CD14-positive monocyte (primary cell): Measurements from ENCODE around the gene SMPDL3A. TPM values are rescaled to one million over a fixed set of nuclear protein-coding genes. Genes with fewer than 3 reads are reported as not detected.
A peak's percentile ranks its signal among the peaks of the same experiment; 100 is the strongest.

Source experiments
- DNase-seq, 3 donors: peaks; one replicate each; pipeline ENCODE4 v3.0.0-alpha.2; 2011 to 2022
- H2AFZ ChIP-seq: 2 replicates; pipeline ENCODE4 v1.6.0; 2012; ENCODE audit warnings: mild to moderate bottlenecking, low read depth, low read length, inconsistent platforms; ENCODE audit not compliant: insufficient read depth, poor library complexity, severe bottlenecking
- H3K27ac ChIP-seq, 2 donors: 1 replicate in 1 of 2; 2 replicates in 1 of 2; pipeline ENCODE4 v1.5.1; 2012 to 2013; ENCODE audit warnings: low read length in 2 of 2, control low read depth in 1 of 2, inconsistent platforms in 1 of 2, low read depth in 1 of 2, mild to moderate bottlenecking in 1 of 2
- H3K27me3 ChIP-seq, 2 donors: one replicate each; pipeline versions ENCODE4 v1.6.0 to v1.6.1; 2011 to 2013; ENCODE audit warnings: low read length in 2 of 2; ENCODE audit not compliant: control insufficient read depth in 2 of 2, insufficient read depth in 2 of 2
- H3K36me3 ChIP-seq, 2 donors: replicated peaks in 1 of 2; 1 replicate in 1 of 2; 2 replicates in 1 of 2; pipeline versions ENCODE4 v1.5.1 to v1.6.1; 2012 to 2013; ENCODE audit warnings: low read length in 2 of 2, control low read depth in 1 of 2, inconsistent platforms in 1 of 2, mild to moderate bottlenecking in 1 of 2; ENCODE audit not compliant: insufficient read depth in 2 of 2, control insufficient read depth in 1 of 2
- H3K4me1 ChIP-seq, 2 donors: 1 replicate in 1 of 2; 2 replicates in 1 of 2; pipeline versions ENCODE4 v1.5.1 to v1.6.1; 2012 to 2013; ENCODE audit warnings: low read length in 2 of 2, control low read depth in 1 of 2, inconsistent platforms in 1 of 2, mild to moderate bottlenecking in 1 of 2, moderate library complexity in 1 of 2; ENCODE audit not compliant: insufficient read depth in 2 of 2, control insufficient read depth in 1 of 2
- H3K4me2 ChIP-seq: replicated peaks from 2 replicates; pipeline ENCODE3; 2012; ENCODE audit warnings: low read length, moderate library complexity, mild to moderate bottlenecking; ENCODE audit not compliant: poor library complexity, severe bottlenecking; ENCODE audit errors: extremely low read depth
- H3K4me3 ChIP-seq, 3 experiments: fragments of 200-600 bp in 1 of 3; sonication (generic) in 1 of 3; replicated peaks in 1 of 3; 1 replicate in 2 of 3; 2 replicates in 1 of 3; pipeline ENCODE4 v1.5.1; 2011 to 2013; ENCODE audit warnings: low read length in 3 of 3, mild to moderate bottlenecking in 3 of 3, control low read depth in 2 of 3, low read depth in 2 of 3, inconsistent platforms in 1 of 3, moderate library complexity in 1 of 3
- H3K79me2 ChIP-seq: 2 replicates; pipeline ENCODE4 v1.6.0; 2012; ENCODE audit warnings: mild to moderate bottlenecking, control low read depth, inconsistent platforms, low read length, moderate library complexity; ENCODE audit not compliant: insufficient read depth
- H3K9ac ChIP-seq: 2 replicates; pipeline ENCODE4 v1.6.0; 2017; ENCODE audit warnings: low read length, mild to moderate bottlenecking; ENCODE audit not compliant: insufficient read depth, poor library complexity, severe bottlenecking
- H3K9me3 ChIP-seq, 2 donors: replicated peaks in 1 of 2; 1 replicate in 1 of 2; 2 replicates in 1 of 2; pipeline versions ENCODE4 v1.5.1 to v1.6.1; 2012 to 2013; ENCODE audit warnings: low read length in 2 of 2, control low read depth in 1 of 2; ENCODE audit not compliant: control insufficient read depth in 1 of 2, insufficient read depth in 1 of 2
- H4K20me1 ChIP-seq: 2 replicates; pipeline ENCODE4 v1.6.0; 2012; ENCODE audit warnings: mild to moderate bottlenecking, low read length, control low read depth, moderate library complexity; ENCODE audit not compliant: insufficient read depth
- H3K27ac Mint-ChIP-seq, 7 donors: one replicate each; pipeline ENCODE4 v1.8.0; 2020; ENCODE audit warnings: mild to moderate bottlenecking in 7 of 7, mixed read lengths in 7 of 7, moderate library complexity in 6 of 7, inconsistent platforms in 2 of 7
- H3K27me3 Mint-ChIP-seq, 3 donors: one replicate each; pipeline ENCODE4 v1.8.0; 2021 to 2022; ENCODE audit warnings: low read depth in 3 of 3, mild to moderate bottlenecking in 3 of 3, mixed read lengths in 3 of 3, moderate library complexity in 3 of 3, inconsistent platforms in 1 of 3
- H3K36me3 Mint-ChIP-seq, 2 donors: one replicate each; pipeline ENCODE4 v1.8.0; 2020; ENCODE audit warnings: mixed read lengths in 2 of 2, inconsistent platforms in 1 of 2, mild to moderate bottlenecking in 1 of 2
- H3K4me1 Mint-ChIP-seq: one replicate; pipeline ENCODE4 v1.8.0; 2020; ENCODE audit warnings: mild to moderate bottlenecking, mixed read lengths
- H3K4me3 Mint-ChIP-seq, 2 donors: one replicate each; pipeline ENCODE4 v1.8.0; 2020; ENCODE audit warnings: mild to moderate bottlenecking in 2 of 2, mixed read lengths in 2 of 2, moderate library complexity in 1 of 2
- H3K9me3 Mint-ChIP-seq, 7 donors: one replicate each; pipeline ENCODE4 v1.8.0; 2020 to 2022; ENCODE audit warnings: mixed read lengths in 7 of 7, mild to moderate bottlenecking in 6 of 7, moderate library complexity in 6 of 7, inconsistent platforms in 2 of 7
- CTCF ChIP-seq: fragments of 200-600 bp; IDR thresholded peaks from one replicate; pipeline ENCODE4 v1.8.0; 2022; ENCODE audit warnings: antibody characterized with exemption, mild to moderate bottlenecking
- WGBS: methylation state at CpG from one replicate; pipeline ENCODE4 v1.1.5; 2013; ENCODE audit warnings: missing lambda C conversion rate; ENCODE audit not compliant: insufficient coverage; 5-methylcytosine and 5-hydroxymethylcytosine counted together
- intact Hi-C, 2 donors: fragments of 100-400 bp; cut with micrococcal nuclease; formaldehyde crosslinking; loops; one replicate each; pipeline versions ENCODE4 v1.15.0 to v1.15.1; 2023
- polyA plus RNA-seq, 3 donors: library from polyadenylated mRNA; depleted of rRNA in 1 of 3; unstranded in 2 of 3; stranded (reverse) in 1 of 3; fragments of 300-500 nt in 2 of 3; fragments of >200 nt in 1 of 3; fragmentation: Illumina TruSeq in 2 of 3; gene quantifications; 1 replicate in 2 of 3; 2 replicates in 1 of 3; pipeline ENCODE4 v1.2.3, GENCODE V29; 2012 to 2021

Gene SMPDL3A
- polyA plus RNA-seq, 3 donors = 21.3 to 30.1 (median 21.7) TPM

GRCh38 chr6:122833021-122833491, 44.0 kb downstream of the SMPDL3A start:
- Histone ChIP-seq H3K27ac (no peak overlapping the region), H2AFZ (no peak overlapping the region), H3K4me1 (no peaks in the 10 kb centered on the region), H4K20me1 (no peaks in the 10 kb centered on the region), H3K9me3 (no peaks in the 10 kb centered on the region), H3K4me3 (no peak overlapping the region), H3K27me3 (peaks cover 10 to 14% of the 10 kb centered on the region in 2 donors), H3K4me2 (no peak overlapping the region), H3K36me3 (no peaks in the 10 kb centered on the region), H3K79me2 (no peaks in the 10 kb centered on the region), H3K9ac (no peak overlapping the region)
- no peak for DNase-seq
- Mint-ChIP-seq H3K9me3 (peaks cover 0 to 2% (median 0%) of the 10 kb centered on the region in 7 donors), H3K4me1 (no peaks in the 10 kb centered on the region), H3K27ac (no peak overlapping the region), H3K36me3 (no peaks in the 10 kb centered on the region), H3K4me3 (peak overlapping the region in 1 of 2 donors; percentile 5), H3K27me3 (peaks cover 13 to 22% (median 16%) of the 10 kb centered on the region in 3 donors)
- 90% methylated on average over 4 of the region's 7 CpGs for WGBS
- TF ChIP-seq CTCF = no peak
- intact Hi-C loops = no loop called here

- Mint-ChIP-seq H3K4me1 (no peaks in the 10 kb centered on the region), H3K4me3 (no peak overlapping the region), H3K27ac (no peak overlapping the region), H3K27me3 (peaks cover 7 to 19% (median 17%) of the 10 kb centered on the region in 3 donors), H3K36me3 (no peaks in the 10 kb centered on the region), H3K9me3 (no peaks in the 10 kb centered on the region)
- Histone ChIP-seq H3K9ac (no peak overlapping the region), H3K79me2 (no peaks in the 10 kb centered on the region), H3K4me1 (no peaks in the 10 kb centered on the region), H3K27me3 (peaks cover 0 to 3% of the 10 kb centered on the region in 2 donors), H4K20me1 (no peaks in the 10 kb centered on the region), H3K9me3 (no peaks in the 10 kb centered on the region), H3K4me2 (no peak overlapping the region), H3K27ac (no peak overlapping the region), H3K4me3 (no peak overlapping the region), H2AFZ (no peak overlapping the region), H3K36me3 (no peaks in the 10 kb centered on the region)
- peak in 1 of 3 donors; percentile 4 for DNase-seq
- intact Hi-C loops = loop anchor here in 1 of 2 donors (5.0 kb wide), 1 partner anchor 106 kb away; no protein-coding TSS in a partner anchor
- peak; percentile 56 for TF ChIP-seq CTCF
- no CpG with 5 or more reads among the region's 3 CpGs for WGBS
These were observed 49.2 kb downstream of the SMPDL3A start for GRCh38 chr6:122838060-122838780.
